DMS153 treated with DMSO at 0.1 percent for 48 hours (cell line): Measurements from ENCODE around the gene ACAD10.

ENCODE experiments used
- DNase-seq: peaks from one replicate; lab custom pipeline; 2025; ENCODE audit not compliant: unreplicated experiment; lab: John Stamatoyannopoulos, UW

Gene ACAD10

DNA sequence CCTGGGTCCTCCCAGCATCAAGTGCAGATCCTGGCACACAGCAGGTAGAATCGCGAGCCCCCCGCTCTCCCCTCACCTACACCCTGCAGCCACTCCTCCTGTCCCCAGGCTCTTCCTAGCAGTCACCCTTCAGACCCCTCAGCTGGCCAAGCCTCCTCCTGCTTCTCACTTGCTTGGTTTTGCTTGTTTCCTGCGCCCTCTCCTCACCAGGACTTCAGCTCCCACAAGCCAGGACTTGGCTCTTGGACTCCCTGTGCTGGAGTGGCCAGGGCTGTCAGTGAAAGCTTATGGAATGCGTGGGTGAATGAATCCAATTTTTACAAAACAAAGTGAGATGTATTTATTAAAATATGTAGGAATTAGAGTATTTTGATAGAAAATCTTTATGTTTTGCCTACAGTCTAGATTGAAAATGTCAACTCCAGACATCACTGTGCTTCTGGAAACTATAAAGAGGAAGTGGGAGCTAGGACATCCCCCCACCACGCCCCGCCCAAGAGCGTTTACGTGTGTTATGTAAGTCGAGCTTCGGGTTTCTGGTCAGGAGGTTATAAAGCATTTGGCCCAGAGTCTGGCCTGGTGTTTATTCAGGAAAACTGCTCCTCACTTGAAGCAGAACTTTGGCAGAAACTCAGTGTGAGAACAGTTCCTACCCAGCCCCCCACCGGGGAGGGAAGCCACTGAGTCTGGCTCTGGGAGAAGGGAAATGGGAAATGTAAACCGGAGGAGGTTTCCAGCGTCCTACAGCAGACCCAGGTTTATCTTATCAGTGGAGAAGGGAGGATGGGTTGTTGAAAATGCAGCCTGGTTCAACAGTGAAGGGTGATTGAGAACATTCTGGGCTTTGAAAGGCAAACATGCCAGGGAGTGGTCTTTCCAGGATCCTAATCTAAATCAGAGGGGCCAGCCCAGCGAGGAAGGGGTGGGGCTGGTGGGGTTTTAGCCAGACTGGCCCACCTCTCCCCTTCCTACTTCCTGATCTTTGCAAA, 89.6 kb downstream of the ACAD10 start:
- DNase-seq = peak; percentile 43

DNA sequence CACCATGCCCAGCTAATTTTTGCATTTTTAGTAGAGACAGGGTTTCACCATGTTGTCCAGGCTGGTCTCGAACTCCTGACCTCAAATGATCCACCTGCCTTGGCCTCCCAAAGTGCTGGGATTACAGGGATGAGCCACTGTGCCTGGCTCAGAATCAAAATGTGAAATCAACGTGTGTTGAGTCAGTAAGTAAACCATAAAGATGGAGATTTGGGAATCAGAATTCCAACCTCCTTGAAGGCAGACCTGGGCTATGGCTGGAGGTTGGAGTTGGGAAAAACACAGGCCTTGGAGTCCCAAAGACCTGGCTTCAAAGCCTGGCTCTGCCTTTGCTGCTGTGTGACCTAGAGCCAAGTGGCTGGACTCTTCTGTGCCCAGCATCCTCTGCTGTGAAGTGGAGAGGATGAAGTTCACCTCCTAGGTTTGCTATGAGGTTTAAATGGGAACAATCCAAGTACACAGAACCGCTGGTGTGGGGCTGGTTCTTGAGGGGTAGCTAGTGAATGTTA, 91.0 kb downstream of the ACAD10 start:
- no peak for DNase-seq

GRCh38 chr12:111777345-111778045, 91.6 kb downstream of the ACAD10 start:
- DNase-seq = no peak

GRCh38 chr12:111780166-111780565, 94.3 kb downstream of the ACAD10 start:
- DNase-seq = no peak

DNA sequence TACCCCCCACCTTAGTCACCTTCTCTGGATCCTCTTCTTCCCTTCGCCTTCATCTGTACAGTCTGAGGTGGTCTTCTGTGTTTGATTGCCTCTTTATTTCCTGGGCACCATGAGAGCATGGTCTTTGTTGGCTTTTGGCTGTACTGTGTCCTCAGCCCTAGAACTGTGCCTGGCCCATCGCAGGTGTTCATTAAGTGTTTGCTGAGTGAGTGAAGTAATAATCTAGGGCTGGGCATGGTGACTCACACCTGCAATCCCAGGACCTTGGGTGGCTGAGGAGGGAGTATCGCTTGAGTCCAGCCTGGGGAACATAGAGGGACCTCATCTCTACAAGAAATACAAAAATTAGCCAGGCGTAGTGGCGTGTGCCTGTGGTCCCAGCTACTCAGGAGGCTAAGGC, 94.8 kb downstream of the ACAD10 start:
- no peak for DNase-seq

GRCh38 chr12:111781085-111781658, 95.3 kb downstream of the ACAD10 start:
- no peak for DNase-seq

DNA sequence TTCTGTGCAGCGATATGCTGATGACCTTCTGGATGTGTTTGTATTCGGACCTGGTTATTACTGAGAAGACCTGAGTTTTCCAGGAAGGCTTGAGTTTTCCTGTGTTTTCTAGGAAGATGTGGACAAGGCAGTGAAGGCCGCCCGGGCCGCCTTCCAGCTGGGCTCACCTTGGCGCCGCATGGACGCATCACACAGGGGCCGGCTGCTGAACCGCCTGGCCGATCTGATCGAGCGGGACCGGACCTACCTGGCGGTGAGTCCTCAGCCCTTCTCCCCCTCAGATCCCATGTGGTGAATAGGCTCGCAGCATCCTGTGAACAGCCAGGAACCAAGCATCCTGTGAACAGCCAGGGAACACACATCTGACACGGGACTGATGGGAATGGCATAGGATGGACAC, 97.2 kb downstream of the ACAD10 start:
- DNase-seq = no peak

DNA sequence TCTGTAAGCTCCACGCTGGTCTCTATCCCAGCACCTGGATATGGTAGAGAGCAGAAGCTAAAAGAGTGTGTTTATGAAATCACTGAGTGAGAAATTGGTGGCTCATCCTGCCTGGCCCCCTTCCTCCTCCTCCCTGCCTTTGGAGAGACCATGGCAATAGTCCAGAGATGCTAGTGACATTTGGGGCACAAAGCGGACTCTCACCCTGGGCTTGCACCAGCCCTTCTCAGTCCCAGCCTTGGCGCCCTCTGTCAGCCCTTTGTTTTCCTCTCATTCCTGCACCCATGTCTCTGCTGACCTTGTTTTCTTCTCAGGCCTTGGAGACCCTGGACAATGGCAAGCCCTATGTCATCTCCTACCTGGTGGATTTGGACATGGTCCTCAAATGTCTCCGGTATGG, 99.1 kb downstream of the ACAD10 start:
- no peak for DNase-seq

DNA sequence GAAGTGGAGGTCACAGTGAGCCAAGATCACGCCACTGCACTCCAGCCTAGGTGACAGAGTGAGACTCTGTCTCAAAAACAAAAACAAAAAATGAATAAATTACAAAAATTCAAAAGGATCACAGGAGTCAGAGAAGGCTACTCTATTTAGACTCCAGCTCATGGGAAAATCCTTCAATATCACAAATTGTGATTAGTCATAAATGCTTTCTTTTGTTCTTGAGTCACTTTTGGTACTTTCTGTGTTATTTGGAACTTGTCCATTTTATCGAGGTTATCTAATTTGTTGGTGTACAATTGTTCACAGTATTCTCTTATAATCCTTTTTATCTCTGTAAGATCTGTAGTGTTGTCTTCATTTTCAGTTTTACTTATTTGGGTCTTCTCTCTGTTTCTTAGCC, 99.8 kb downstream of the ACAD10 start:
- no peak for DNase-seq

DNA sequence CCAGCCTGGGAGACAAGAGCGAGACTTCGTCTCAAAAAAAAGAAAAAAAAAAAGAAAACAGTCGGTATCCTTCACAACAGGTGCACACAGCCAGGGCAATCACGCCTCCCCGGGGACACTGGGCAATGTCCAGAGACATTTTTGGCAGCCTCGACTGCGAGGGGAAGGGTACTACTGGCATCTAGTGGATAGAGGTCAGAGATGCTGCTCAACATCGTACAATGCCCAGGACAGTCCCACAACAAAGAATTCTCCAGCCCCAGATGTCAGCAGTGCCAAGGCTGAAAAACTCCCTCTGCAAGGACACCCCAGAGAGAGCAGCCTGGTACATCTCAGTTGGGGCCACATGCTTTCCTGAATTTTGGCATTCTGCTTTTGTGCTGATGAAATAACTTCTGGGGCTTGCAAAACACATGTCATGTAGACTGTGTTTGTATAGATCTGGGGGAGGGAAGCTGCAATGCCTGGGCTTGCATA, 102.4 kb downstream of the ACAD10 start:
- no peak for DNase-seq

GRCh38 chr12:111789779-111790178, 103.9 kb downstream of the ACAD10 start:
- no peak for DNase-seq

DNA sequence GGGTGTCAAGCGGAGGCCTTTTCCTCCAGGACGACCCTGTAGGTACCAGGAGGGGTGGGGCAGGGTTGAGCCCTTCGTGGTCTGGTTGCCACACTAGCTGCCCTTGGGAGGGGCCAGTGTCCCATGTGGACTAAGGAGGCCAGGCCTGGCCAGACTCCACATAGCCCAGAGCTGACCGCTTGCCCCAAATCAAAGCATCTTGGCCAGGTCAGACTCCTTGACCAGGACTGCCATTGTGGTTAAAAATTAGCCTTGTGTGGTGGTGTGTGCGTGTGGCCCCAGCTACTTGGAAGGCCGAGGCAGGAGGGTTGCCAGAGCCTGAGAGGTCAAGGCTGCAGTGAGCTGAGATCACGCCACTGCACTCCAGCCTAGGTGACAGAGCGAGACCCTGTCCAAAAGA, 105.7 kb downstream of the ACAD10 start:
- no peak for DNase-seq

DNA sequence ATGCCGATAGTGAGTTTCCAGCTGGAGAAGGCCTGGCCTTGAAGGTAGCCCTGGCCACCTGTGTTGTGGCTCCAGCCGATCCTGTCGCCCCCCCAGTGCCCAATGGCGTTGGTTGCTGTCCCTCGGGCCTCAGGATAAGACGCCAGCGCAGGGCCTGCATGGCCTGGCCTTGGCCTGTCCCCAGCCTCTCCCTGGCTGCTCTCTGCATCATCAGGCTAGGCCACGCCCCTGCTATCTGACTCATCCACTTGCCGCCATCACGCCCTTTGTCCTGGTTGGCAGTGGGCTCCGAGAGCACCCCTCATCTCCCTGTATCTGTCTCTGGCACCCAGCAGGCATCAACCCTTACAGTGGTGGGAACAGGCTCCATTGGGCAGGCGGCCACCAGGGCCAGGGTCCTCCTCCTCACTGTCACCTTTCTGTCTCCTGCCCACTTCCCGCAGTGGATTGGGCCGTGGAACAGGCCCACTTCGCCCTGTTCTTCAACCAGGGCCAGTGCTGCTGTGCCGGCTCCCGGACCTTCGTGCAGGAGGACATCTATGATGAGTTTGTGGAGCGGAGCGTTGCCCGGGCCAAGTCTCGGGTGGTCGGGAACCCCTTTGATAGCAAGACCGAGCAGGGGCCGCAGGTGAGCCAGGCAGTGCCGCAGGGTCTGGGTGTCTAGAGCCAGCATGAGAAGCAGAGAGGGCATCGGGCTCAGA, 106.5 kb downstream of the ACAD10 start:
- no peak for DNase-seq

DNA sequence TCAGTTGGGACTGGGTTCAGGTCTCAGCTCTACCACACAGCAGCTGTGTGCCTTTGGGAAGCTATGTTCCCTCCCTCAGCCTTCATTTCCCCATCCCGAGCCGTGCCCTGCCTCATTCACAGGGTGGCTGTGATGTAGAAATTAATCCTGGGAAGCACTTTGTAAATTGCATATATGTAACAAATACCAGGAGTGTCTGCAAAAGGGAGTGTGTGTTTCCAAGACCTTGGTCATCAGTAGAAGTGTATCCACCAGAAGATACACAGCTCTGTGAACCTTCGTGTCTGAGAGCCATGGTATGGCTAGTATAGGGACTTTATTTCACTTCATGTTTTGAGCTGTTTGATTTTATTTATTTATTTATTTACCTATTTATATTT, 107.0 kb downstream of the ACAD10 start:
- no peak for DNase-seq

DNA sequence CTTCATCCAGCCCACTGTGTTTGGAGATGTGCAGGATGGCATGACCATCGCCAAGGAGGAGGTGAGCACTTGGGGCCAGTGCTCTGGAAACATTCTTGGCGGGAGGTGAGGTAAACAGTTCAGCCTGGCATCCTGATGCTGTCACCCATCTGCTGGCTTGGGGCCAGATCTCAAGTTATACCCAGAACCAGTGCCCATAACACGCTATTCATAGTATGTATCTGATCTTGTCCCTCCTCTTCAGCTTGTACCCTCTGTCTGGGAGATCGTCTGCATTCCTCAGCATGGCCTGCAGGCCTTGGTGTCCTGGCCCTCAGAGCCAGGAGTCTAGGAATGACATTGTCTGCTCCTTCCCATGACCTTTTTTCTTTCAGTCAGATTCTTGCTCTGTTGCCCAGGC, 112.3 kb downstream of the ACAD10 start:
- DNase-seq = no peak

- no peak for DNase-seq
Measured at GRCh38 chr12:111799758-111800157, 113.9 kb downstream of the ACAD10 start.

- DNase-seq = no peak
Measured at GRCh38 chr12:111803038-111803626, 117.3 kb downstream of the ACAD10 start.

- DNase-seq = no peak
Measured at GRCh38 chr12:111803851-111804250, 118.0 kb downstream of the ACAD10 start.

DNA sequence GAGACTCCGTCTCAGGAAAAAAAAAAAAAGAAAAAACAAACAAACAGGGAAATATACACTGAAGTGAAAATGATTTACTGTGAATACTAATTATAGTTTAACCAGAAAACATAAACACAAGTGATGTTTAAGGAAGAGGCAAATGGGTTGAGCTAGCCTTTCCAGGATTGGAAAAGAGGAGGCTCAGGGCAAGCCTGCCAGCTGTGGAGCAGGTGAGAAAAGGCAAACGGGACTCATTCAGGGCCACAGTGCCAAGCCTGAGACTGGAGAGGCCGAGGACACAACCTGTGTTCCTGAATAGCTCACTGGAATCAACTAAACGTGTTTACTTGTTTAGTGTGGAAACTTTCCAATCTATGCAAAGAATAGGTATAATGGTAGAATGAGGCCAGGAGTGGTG, 120.5 kb downstream of the ACAD10 start:
- no peak for DNase-seq
